GM10248 (cell line): ENCODE results near the gene ZNF649.

Experiments
- CTCF ChIA-PET: fragments of 300-600 bp; sonication (Branson Sonifier 250); formaldehyde crosslinking; extraction: SDS; loops from one replicate; lab custom pipeline; 2021; ENCODE audit warnings: antibody characterized with exemption; lab: Yijun Ruan, JAX
- POLR2A ChIA-PET: fragments of 350-650 bp; sonication (Branson Sonifier 250); formaldehyde crosslinking; extraction: SDS; loops from one replicate; lab custom pipeline; 2020; ENCODE audit warnings: antibody characterized with exemption; lab: Yijun Ruan, JAX
- DNase-seq: peaks from one replicate; pipeline ENCODE4 v3.0.0; 2012; ENCODE audit errors: extremely low spot score
- CTCF ChIP-seq: IDR thresholded peaks from 2 replicates; pipeline ENCODE4 v1.5.1; 2012; ENCODE audit warnings: mild to moderate bottlenecking, low read depth; ENCODE audit errors: extremely low read depth, missing control alignments, control extremely low read depth

ZNF649 gene

GRCh38 chr19:51889934-51890333 lies 14.9 kb downstream of the ZNF649 start:
- CTCF ChIA-PET = no interaction called here

GRCh38 chr19:51887522-51888498 lies 17.0 kb downstream of the ZNF649 start, which contains the start of gene ZNF577:
ZNF577 (minus strand) TSS chr19:51887951; CDS start chr19:51880382, 7,569 bp downstream.
- TF ChIP-seq CTCF = no peak
- POLR2A ChIA-PET = no interaction called here
- DNase-seq = peak; percentile 33
- CTCF ChIA-PET = no interaction called here

More at GRCh38 chr19:51889934-51890333, 14.9 kb downstream of the ZNF649 start:
- POLR2A ChIA-PET = no interaction called here
- no peak for DNase-seq
- no peak for TF ChIP-seq CTCF

GRCh38 chr19:51884713-51885112 lies 20.1 kb downstream of the ZNF649 start:
- TF ChIP-seq CTCF = no peak
- CTCF ChIA-PET = no interaction called here
- POLR2A ChIA-PET = no interaction called here
- DNase-seq = no peak

GRCh38 chr19:51882518-51882917 lies 22.3 kb downstream of the ZNF649 start:
- no peak for TF ChIP-seq CTCF
- CTCF ChIA-PET = no interaction called here
- no peak for DNase-seq
- POLR2A ChIA-PET = no interaction called here

GRCh38 chr19:51873097-51873496 lies 31.7 kb downstream of the ZNF649 start:
- CTCF ChIA-PET = no interaction called here
- TF ChIP-seq CTCF = no peak
- POLR2A ChIA-PET = no interaction called here
- DNase-seq = no peak

GRCh38 chr19:51861870-51862622 lies 42.8 kb downstream of the ZNF649 start:
- TF ChIP-seq CTCF = no peak
- ChIA-PET POLR2A (no interaction called here), CTCF (interaction anchor here (1.3 kb wide), 1 partner anchor 19 kb away, joined by 5 read pairs; no protein-coding TSS in a partner anchor)
- no peak for DNase-seq
